HG03095 (cell line): ENCODE results near the gene C9orf153.
"Not testable (repeated sequence)": the region's sequence is repeated elsewhere in the genome, so short reads cannot be mapped to it uniquely, and the experiment has no call there.

Experiments used
- ATAC-seq: cut with Tn5 transposase; IDR thresholded peaks from one replicate; pipeline ENCODE4 v1.9.1; 2021; ENCODE audit warnings: moderate library complexity; ENCODE audit not compliant: unreplicated experiment

C9orf153 gene

DNA sequence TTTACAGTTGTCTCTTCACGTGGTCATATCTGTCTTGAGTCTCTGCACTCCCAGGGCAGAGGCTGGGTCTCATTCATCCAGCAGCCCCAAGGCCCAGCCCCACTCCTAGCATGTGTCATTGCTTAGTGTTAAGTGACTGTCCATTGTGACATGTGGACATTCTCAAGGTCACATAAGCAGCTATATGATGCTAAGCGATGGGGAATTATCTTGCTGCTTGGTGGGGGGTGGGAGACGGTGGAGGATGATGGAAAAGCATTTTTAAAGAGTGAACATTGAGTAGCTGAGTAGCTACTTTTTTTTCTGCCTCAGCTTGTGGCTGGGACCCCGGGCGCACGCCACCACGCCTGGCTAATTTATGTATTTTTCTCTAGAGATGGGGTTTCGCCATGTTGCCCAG is at the start of gene C9orf153:
Gene C9orf153, minus strand, starts transcription at position 101 of the 400 bp plus-strand sequence. CDS start 30,054 bp downstream, outside the sequence.
- ATAC-seq: no peak

- ATAC-seq: no peak
Measured at GRCh38 chr9:86308687-86309086, 49.2 kb upstream of the C9orf153 start.

GRCh38 chr9:86304236-86304730 is 44.8 kb upstream of the C9orf153 start:
- no peak for ATAC-seq

DNA sequence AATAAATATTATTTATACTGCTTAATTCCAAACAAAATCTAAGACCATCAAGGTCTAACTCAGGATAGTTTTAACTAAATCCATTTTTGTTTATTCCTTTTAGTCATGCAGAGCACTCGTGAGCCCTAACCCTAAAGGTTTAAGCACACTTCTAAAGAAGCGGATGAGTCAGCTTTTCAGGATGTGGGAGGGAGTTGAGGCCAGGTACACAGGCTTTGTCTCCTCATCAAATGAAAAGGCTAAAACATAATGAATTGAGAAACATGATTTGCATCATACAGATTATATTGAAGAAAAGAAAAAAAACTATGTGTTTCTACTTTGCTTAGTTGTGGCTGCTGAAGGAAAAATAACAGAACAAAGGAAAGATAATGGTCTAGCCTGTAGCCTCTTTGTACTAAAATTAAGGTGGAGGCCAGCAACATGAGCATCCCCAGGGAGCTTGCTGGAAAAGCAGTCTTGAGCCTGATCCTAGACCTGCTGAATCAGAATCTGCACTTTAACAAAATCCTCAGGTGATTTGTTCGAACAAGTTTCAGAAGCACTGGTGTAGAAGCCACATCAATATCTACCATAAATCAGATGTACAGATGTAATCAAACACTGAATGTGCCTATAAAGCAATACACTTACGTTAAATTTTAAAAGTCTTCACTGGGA is 44.0 kb upstream of the C9orf153 start:
- ATAC-seq: no peak

GRCh38 chr9:86301686-86302085 is 42.2 kb upstream of the C9orf153 start:
- no peak for ATAC-seq

- ATAC-seq: no peak
Measured at GRCh38 chr9:86300701-86301100, 41.2 kb upstream of the C9orf153 start.

- no peak for ATAC-seq
Measured at GRCh38 chr9:86298873-86299272, 39.4 kb upstream of the C9orf153 start.

DNA sequence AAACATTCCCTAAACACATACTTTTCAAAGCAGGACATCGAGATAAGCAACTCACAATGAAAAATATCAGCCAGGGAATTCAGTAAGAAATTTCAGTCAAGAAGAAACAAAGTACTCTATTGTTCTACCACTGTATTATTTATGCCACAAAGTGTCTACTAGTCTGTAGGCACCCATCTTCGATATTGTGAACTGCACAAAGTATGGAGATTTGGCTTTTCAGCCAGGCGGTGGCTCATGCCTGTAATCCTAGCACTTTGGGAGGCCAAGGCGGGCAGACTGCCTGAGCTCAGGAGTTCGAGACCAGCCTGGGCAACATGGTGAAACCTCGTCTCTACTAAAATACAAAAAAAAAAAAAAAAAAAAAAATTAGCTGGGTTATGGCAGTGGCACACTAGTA is 30.9 kb upstream of the C9orf153 start:
- not testable (repeated sequence) for ATAC-seq

- no peak for ATAC-seq
Measured at GRCh38 chr9:86288499-86289198, 29.2 kb upstream of the C9orf153 start.

DNA sequence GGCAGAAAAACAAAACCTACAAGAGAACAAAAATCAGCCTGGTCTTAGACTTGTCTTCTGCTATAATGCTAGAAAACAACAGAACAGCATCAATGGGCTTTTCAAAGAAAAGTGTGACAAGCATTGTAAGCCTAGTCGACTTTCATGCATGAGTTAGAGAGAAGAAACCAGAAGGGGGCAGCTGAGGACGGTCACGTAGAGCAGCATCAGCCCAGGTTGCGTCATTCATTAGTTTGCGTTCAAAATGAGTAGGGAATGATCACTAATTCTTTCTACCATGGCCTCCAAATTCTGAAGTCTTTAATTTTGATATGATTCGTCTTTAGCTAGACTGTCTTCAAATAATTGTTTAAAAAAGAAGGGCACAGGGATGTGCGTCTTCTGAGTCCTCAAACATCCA is 27.6 kb upstream of the C9orf153 start:
- ATAC-seq: no peak

- ATAC-seq: no peak
Measured at GRCh38 chr9:86286278-86286677, 26.8 kb upstream of the C9orf153 start.

- ATAC-seq: no peak
Measured at GRCh38 chr9:86285261-86285660, 25.8 kb upstream of the C9orf153 start.

DNA sequence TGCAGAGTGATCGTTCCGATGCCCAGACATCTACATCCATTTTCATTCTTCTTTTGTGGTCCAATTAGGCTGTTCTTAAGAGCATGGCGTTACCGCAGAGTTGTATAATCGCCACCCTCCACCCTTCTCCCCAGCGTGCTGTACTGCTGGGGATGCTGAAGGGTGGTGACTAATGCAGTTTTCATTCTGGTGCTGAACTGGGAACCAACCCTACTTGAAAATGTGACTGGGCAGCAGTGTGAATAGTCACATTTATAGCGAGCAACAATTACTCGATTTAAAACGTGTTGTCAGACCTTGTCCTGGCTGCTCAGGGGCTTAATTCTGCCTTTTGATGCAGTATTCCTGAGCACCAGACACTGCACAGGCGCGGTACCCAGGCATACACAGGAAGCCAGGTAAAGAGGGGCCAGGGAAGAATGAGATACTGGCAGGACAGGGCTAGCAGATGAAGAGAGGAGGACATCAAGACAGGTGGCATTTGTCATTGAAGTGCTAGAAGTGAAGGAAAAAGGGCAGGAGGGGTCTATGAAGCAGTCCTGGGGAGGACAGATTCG is 23.6 kb upstream of the C9orf153 start:
- peak; percentile 10 for ATAC-seq

- ATAC-seq: peak; percentile 82
Measured at GRCh38 chr9:86282077-86282978, 22.9 kb upstream of the C9orf153 start, which contains the start of gene ISCA1. TSS of gene ISCA1 (minus strand) at chr9:86282538. CDS start at chr9:86282458, 80 bp downstream.

DNA sequence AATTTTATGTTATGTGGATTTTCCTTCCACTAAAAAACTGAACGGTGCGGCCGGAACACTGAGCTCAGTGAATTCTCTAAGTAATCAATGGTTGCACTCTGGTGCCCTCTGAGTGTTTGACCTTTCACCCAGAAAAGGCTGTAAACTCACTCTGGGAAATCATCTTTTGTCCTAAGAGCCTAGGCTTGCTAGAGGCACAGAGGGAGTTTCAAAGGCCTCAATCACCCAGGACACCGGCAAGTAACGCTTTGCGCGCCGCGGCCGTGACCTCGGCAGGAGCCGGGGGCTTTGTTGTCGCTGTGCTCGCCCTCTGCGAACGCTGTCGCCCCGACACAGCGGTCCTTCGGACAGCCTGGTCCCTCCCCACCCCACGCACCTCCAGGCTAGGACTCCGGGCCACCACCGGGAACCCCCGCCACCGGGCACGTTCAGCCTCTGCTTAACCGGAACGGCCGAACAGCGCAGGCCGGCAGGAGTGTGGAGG is 22.2 kb upstream of the C9orf153 start:
- peak; percentile 3 for ATAC-seq

GRCh38 chr9:86280580-86280979 is 21.1 kb upstream of the C9orf153 start:
- ATAC-seq: no peak

GRCh38 chr9:86279839-86280238 is 20.4 kb upstream of the C9orf153 start:
- no peak for ATAC-seq

DNA sequence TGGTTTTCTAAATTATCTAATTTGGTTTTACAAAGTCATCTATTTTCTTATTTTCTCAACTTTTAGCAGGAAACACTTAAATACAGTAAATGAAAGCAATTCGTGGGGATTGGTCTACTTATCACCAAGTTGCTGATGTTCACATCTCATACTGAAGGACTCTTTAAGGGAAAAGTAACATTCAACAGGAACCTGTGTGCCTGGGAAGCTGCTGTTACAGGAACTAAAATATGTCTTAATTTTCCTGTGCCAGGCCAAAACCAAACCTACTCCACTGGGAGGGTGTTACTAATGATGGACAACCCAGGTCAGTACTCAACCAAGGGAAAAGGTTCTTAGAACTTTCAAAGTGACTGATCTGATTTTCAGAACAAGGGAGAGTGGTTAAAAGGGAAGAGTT is 17.6 kb upstream of the C9orf153 start:
- no peak for ATAC-seq

DNA sequence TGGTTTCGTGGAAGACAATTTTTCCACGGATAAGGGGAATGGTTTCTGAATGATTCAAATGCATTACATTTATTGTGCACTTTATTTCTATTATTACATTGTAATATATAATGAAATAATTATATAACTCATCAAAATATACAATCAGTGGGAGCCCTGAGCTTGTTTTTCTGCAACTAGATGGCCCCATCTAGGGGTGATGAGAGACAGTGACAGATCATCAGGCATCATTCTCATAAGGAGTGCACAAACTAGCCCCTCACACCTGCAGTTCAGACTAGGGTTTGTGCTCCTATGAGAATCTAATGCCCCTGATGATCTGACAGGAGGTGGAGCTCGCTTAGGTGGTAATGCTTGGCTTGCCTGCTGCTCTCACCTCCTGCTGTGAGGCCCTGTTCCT is 16.5 kb upstream of the C9orf153 start:
- no peak for ATAC-seq

- ATAC-seq: no peak
Measured at GRCh38 chr9:86274821-86275643, 15.6 kb upstream of the C9orf153 start.
